HG02840 (cell line): ENCODE measurements around the gene IMPA2.
"Not testable (repeated sequence)": the region's sequence is repeated elsewhere in the genome, so short reads cannot be mapped to it uniquely, and the experiment has no call there.

Experiments
- ATAC-seq: cut with Tn5 transposase; IDR thresholded peaks from one replicate; pipeline ENCODE4 v1.9.1; 2021; ENCODE audit warnings: mild to moderate bottlenecking, moderate library complexity, moderate number of reproducible peaks; ENCODE audit not compliant: unreplicated experiment, low FRiP score

IMPA2 gene

DNA sequence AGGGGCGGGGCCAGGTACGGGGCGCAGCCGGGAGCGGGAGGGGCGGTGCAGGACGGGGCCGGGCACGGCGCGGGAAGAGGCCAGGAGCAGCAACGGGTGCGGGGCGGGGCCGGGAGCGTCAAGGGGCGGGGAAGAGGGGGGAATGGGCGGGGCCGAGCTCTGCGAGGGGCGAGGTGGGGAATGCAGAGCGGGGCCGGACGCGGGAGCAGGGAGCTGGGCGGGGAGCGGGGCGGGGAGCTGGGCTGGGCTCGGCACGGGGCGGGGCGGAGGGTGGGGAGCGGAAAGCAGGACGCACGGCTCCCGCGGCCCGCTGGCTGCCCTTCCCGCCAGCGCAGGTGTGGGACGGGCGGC lies at the start of gene IMPA2:
IMPA2 (plus strand) TSS at position 316 of the 351 bp plus-strand sequence. CDS start 163 bp downstream, outside the sequence.
- no peak for ATAC-seq

DNA sequence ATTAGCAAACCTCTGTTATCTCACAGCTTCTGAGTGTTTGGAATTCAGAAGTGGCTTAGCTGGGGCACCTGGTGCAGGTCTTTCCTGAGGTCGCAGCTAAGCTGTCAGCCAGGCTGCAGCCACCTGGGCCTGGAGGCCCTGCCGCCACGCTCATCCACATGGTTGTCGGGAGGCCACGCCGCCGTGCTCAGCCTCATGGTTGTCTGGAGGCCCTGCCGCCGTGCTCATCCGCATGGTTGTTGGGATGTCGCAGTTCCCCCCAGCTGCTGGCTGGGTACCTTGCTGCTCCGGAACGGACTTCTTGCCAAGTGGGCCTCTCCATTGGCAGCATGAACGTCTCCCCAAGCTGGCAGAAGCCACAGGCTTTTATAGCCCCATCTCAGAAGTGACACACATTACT lies 48.9 kb upstream of the IMPA2 start:
- ATAC-seq, result no peak

DNA sequence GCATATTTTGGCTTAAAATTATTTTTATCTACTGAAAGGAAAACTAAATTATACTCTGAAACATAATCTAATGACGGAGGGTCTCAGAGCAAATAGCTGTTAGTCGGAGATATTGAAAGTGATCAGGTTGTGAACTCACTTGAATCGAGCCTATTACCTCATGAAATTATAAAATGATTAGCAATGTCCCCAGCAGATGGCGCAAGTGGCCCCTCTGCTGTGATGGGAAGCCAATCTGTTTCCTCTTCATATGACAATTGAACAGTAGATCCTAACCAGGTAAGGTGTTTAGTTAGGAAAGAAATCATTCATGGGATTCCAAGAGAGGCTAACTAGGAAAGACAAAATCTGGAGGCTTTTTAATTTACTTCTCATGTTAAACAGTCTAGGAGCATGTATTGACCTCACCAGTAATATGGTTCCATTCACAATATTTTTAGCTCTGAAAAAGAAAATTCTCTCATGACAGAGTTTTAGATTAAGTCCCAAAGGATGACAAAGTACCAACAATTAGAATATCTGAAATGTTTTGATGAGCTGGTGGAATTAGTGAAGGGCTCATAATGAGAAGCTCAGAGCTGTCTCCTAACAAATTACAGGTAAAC lies 43.3 kb upstream of the IMPA2 start:
- no peak for ATAC-seq

DNA sequence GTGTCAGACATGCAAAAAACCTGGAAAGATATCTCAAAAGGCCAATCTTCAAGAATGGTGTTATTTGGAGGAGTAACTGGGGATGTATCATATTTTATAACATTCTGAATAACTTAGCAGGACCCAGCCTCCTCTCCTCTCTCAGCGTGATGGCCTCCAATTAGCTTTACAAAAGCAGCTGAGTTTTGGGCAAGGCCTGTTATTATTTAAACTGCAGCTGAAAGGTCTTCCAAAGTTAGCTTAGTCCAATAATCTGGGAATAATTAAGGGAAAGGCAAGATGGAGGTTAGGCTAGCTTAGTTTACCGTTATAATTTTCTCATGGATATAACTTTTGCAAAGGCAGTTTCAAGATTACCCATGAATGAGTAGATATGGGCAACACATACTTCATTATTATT lies 40.4 kb upstream of the IMPA2 start:
- no peak for ATAC-seq

DNA sequence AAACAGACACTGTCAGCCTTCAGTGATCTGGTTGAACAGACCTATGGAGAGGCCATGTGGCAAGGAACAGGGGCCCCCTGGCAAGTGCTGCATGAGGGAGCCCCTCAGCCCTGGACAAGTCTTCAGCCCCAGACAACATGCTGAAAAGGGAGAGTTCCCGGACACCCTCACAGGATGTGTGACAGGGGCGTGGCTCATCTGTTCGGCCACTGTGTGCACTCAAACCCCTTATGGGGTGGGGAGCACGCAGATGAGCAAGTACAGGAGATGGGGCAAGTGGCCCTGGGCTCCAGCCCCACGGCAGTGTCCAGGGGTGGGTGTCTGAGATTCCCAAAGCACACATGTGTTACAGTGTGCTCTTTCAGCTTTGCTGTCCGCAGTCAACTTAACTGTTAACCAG lies 37.8 kb upstream of the IMPA2 start:
- ATAC-seq, result no peak

DNA sequence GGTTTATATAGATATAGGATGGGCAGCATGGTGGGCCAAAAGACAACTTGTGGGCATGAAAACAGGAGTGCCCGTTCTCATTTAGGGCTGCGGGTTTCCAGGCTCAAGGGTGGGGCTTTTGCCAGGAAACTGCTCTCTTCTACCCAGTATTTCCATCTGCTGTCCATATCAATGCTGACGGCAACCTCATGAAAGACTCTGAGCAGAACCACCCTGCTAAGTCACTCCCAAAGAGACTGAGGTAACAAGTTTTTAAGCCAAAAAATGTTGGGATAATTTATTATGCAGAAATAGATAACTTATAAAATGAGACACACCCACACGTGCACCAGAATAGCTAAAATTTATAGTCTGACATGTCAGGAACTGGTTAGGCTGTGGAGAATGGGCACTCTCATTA lies 37.1 kb upstream of the IMPA2 start:
- no peak for ATAC-seq

DNA sequence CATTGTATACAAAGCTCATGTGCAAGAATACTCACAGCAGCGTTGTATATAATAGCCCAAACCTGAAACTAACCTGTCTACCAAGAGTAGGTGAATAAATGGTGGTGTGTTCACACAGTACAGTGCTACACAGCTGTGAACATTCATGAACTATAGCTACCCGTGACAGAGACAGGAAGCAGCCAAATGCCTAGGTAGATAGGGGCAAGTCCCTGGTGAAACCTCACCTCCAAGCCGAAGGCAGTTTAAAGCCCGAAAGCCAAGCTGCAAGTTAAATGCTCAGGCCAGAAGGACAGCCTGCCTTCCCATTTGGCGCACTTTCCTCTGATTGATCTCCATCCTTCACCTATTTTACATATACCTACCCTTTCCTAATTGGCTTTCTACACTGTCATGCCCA lies 36.5 kb upstream of the IMPA2 start:
- ATAC-seq, result no peak

DNA sequence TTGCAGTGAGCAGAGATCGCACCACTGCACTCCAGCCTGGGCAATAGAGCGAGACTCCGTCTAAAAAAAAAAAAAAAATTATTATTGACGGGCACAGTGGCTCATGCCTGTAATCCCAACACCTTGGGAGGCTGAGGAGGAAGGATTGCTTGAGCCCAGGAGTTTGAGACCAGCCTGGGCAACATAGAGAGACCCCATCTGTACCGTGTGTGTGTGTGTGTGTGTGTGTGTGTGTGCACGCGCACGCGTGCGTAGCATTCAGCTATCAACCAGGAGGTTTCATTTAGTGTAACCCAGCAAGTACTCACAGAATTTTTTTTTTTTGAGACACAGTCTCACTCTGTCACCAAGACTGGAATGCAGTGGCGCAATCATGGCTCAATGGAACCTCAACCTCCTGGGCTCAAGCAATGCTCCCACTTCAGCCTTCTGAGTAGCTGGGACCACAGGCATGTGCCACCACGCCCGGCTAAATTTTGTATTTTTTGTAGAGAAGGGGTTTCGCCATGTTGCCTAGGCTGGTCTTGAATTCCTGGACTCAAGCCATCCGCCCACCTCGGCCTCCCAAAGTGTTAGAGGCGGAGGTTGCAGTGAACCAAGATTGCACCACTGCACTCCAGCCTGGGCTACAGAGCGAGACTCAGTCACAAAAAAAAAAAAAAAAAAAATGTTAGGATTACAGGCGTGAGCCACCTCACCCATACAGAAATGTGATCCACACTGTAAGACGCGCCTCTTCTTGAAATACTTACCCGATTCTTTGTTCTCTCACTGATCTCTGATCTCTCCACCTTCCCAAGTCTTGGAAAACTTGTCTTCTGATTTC lies 35.3 kb upstream of the IMPA2 start:
- not testable (repeated sequence) for ATAC-seq

DNA sequence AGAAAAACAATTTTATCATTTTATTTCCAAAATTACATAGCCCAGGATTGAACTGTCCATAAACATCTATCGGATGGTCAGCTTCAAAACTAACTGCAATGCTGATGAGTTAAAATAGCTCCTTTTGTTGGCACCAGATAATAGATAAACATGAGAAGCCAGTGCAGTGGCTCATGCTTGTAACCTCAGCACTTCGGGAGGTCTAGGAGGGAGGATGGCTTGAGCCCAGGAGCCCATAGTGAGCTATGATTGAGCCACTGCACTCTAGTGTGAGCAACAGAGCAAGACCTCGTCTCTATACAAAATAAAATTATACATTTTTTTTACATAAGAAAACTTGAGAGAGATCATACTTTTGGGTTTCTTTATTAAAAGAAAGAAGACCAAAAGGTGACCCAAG lies 34.6 kb upstream of the IMPA2 start:
- peak; percentile 20 for ATAC-seq

DNA sequence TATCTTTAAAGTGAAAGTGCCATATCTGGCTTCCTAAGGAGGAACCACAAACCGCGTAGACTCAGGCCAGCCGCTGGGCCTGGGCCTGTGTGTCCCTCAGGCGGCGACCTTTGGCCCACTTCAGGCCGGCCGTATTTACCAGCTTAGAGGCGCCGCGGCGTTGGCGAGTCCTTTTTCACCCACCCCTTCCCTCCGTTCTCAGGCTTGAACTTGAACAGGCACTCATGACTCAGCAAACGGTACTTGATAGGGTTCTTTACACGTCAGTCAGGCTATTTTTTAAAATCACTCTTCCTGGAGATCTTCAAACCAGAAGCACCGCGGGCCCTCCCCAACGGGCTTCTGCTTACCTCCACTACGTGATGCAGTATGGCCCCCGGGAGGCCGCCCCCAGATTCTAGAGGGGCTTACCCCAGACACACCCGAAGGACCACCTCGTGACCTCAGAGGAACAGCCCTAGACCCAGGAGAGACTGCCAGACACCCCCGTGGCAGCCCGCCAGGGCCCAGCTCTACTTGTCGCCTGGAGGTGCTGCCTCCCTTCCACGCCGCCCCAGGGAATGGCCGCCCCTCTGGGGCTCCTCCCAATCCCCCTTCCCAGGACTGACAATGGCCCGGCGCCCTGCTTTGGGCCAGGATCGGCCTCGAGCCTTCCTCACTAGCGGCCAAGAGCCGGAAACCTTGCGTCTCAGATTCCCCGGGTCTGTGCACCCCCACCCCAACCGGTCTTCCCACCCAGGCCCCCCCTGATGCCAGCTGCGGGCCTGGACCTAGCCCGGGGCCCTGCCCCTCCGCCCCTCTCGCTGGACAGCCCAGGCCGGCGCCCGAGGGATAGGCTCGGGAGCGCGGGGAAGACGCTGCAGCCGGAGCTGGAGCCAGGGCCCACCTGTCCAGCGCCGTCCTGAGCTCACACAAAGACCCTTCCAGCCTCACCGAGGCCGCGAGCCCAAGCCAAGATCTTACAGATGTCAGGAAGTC lies 33.8 kb upstream of the IMPA2 start:
- ATAC-seq, result peak; percentile 81

DNA sequence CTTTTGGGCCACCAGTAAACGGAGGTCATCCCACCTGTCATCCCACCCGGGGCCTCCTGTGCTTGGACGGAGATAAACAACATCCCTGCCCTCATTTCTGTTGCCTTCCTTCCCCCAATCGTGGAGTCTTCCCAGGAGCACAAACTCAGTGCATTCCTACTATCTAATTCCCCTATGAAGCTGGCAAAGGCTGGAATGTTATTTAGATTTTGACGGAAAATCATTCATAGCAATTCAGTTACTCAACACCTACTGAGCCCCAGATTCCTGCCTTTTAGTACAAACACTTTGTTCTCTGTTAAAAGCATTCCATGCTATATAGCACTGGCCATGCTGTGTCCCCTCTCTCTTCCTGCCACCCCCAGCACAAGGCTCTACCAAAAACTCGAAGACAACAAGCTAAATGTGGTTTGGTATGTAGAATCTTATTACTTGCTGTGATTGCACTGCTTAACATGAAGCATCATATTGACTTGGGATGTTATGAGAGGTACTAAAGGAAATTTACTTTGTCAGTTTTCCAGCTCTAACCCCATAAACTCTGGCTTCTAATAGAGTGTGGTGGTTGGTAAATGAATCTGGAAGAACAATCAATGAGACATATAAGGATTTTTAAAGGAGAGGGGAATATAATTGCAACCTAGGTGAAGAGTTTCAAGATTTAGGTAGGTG lies 32.3 kb upstream of the IMPA2 start:
- no peak for ATAC-seq

DNA sequence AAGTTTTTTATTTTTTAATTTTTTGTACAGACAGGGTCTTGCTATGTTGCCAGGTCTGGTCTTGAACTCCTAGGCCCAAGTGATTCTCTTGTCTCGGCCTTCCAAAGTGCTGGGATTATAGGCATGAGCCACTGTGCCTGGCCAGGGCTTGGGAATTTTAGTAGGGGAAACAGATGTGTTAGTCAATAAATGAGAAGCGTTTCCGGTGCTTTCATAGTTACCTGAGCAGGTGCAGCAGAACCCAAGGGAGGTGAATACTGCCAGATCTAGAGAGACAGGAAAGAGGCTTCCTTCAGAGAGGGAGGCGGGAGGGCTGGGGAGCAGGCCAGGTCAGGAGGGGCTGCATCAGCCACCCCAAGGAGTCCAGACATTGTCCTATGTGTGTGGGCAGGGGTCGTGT lies 30.5 kb upstream of the IMPA2 start:
- no peak for ATAC-seq

DNA sequence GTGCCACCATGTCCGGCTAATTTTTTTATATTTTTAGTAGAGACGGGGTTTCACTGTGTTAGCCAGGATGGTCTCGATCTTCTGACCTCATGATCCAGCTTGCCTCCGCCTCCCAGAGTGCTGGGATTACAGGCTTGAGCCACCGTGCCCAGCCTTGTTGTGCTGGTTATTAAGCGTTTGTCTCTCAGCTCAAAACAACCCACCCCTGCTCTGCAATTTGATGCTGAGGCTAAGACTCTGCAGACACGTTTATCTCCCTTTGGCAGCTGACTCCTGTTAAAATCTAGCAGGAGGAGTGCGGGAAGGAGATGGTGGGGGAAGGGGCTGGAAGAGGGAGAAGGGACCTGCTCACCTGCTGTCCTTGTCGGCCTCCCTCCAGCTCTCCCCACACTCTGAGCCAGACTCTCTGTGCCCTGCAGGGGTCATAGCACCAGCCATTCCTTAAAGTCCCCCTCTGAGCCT lies 29.9 kb upstream of the IMPA2 start:
- ATAC-seq, result no peak

DNA sequence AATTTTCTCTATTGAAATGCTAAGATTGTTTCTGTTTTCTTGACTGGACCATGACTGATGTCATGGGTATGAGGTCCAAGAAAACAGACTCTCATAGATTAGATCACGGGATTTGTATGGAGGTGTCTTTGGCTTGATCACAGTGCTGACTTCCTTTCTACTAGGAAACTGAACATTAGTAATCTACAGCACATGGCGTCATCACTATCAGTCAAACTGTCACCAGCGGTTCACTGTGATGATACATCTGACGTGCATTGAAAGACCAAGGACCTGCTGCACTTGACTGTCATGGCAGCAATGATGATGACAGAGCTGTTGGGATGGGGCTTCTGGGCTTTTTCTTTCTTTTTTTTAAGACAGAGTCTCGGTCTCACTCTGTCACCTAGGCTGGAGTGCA lies 28.2 kb upstream of the IMPA2 start:
- ATAC-seq, result no peak

DNA sequence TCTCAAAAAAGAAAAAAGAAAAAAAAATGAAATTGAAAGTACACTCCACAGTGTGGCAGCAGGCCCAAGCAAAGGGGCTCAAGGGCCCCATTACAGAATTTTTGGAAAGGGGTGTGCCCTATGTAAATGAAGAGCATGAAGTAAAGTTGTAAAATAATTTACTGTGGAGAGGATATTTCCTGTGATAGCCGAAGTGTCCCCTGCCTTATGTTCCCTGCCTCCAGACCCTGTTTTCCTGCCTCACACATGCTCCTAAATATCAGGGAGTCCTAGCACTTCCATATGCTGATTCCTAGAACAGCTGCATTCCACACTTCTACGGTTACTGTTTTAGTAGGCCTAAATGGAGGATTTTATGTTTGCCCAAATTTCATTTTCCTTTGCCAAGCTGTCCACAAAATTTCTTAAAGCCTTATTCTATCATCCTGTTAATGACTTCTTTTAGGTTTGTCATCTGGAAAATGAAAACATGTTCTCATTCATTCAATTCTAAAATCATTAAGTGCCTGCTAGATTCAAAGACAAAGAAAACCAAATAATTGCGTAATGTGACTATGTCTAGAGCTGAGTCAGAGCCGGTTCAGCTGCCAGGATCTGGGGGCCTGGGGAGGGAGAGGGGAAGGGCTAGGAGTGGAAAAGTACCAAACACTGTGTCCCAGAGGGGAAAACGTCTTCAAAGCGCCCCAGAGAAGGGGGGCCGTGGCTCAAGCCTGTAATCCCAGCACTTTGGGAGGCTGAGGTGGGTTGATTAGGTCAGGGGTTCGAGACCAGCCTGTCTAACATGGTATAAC lies 25.9 kb upstream of the IMPA2 start:
- ATAC-seq, result no peak

DNA sequence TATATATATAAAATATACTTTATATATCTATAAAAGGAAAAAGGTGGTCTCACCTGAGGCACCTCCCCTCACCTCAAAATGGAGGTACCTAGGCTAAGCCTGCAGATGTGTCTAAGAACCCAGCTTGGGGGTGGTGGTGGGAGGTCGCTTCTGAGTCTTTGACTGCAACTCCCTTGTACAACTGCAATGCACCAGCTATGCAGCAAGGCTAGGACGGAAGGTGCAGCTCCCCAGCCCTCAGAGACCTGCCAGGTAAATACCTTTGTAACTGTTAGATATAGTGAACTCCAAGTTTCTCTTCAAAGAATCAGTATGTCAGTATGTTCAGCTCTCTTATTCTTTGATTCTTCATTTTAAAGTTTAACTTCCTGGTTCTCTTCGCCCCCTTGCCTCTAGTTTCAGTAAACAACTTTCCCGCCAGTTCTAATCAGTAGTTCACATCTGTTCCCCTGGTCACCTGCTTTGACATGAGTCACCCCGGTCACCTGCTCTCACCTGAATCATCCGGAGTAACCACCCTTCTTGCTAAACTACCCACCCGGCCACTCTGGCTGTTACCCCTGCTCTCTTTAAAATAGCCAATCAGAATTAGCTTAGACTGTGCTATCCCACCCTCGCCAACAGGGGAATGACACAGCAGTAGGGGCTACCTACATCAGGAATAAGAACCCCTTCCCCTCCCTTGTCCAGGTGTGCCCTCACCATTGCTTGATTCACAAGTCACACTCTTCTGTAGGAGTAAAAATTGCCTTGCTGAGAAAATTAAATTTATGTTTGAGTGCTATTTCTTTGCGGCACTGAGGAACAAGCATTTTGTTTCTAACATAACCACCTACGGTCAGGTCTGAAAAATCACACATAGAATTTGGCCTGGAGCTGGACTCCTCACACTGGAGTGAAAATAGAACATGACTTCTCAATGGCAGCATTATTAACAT lies 24.7 kb upstream of the IMPA2 start:
- ATAC-seq, result no peak

DNA sequence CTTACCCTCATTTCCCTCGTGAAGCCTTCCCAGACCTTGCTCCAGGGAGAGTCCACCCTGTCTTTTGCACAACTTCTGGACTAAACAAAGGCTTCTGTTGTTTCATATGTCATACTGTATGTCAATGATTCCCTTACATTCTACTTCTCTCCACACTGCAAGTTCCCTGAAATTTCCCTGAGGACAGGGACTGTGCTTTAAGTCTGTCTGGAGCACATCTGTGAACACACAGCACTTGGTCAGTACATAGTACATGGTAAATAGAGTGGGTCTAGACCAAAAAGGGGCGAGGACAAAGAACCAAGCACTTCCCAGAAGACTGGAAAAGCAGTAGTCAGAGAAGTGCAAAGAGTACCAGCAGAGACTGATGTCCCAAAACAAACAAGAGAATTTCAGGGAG lies 23.7 kb upstream of the IMPA2 start:
- ATAC-seq, result no peak

DNA sequence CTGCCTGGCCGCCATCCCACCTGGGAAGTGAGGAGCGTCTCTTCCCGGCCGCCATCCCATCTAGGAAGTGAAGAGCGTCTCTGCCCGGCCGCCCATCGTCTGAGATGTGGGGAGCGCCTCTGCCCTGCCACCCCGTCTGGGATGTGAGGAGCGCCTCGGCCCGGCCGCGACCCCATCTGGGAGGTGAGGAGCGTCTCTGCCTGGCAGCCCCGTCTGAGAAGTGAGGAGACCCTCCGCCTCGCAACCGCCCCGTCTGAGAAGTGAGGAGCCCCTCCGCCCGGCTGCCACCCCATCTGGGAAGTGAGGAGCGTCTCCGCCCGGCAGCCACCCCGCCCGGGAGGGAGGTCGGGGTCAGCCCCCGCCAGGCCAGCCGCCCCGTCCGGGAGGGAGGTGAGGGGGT lies 21.7 kb upstream of the IMPA2 start:
- not testable (repeated sequence) for ATAC-seq
